ENCODE data around the gene METTL15.
"Not testable (repeated sequence)": the region's sequence is repeated elsewhere in the genome, so short reads cannot be mapped to it uniquely, and the experiment has no call there.

Gene METTL15

DNA sequence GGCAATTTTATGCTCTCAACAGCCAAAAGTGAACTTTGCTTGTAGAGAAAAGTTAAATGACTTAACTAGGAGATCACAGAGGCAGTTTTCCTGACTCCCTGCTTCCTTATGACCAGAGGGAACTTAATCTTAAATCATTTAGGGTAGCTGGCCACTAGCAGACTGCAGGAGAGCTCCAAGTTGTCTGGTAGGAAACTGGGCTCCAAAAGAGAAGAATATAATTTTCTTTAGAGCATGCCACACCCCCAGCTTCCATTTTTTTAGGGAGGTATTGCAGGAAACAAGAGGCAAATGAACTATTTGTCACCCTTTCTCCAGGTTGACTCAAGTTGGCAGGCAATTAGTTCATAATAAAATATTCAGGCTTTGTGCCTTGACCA lies 2.6 kb downstream of the METTL15 start:
- peak in 1 of 2 experiments; percentile 17 for DNase-seq

DNA sequence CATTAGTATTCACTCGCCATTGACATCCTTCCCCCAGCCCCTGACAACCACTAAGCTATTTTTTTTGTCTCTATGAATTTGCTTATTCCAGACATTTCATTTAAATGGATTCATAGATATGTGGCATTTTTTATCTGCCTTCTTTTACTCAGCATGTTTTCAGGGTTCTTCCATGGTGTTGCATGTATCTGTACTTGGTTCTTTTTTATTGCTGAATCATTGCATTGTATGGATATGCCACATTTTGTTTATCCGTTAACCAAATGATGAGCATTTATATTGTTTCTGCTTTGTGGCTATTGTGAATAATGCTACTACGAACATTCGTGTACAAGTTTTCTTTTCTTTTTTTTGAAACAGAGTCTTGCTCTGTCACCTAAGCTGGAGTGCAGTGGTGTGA lies 5.9 kb downstream of the METTL15 start:
- DNase-seq = no peak

GRCh38 chr11:28114731-28115130 lies 6.5 kb downstream of the METTL15 start:
- DNase-seq = no peak

GRCh38 chr11:28117712-28118111 lies 9.5 kb downstream of the METTL15 start:
- DNase-seq = no peak

DNA sequence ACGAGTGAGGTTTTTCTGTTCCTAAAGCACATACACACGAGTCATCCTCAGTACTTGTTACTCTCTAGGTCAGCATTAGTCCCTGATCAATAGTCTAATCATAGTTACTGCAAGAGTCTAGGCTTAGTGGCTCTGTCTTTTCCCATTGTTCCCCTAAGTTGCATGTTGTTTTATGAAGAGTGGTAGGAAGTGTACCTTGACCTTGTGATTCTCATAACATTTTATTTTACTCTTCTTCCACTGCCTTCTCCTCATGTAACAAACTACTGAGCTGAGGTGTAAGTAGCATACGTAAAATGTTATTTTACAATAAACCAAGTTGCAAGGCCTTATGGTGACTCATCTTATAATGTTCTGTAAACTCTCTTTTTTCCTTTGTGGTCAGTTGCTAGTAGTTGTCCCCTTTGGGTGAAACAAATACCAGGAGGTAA lies 15.0 kb downstream of the METTL15 start:
- DNase-seq = no peak

- DNase-seq = no peak
Observed at GRCh38 chr11:28132548-28132947, 24.4 kb downstream of the METTL15 start.

DNA sequence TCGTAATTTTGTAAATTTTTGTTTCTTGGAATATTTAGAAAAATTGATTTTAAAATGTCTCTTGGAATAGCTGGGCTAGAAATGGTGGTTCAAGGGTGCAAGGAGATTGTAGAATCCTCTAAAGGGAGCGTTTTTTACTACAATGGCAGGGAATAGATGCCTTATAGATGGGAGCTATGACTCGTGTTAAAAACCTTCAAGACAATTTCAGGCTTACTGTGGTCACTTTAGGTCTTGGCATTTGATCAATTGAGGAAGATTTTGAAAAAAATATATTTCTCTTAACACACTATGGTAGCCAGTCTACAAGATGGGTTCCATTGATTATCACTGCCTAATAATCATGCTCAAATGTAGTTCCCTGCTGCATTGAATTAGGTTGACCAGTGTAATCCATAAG lies 25.0 kb downstream of the METTL15 start:
- no peak for DNase-seq

- not testable (repeated sequence) for DNase-seq
Observed at GRCh38 chr11:28136157-28136556, 28.0 kb downstream of the METTL15 start.

DNA sequence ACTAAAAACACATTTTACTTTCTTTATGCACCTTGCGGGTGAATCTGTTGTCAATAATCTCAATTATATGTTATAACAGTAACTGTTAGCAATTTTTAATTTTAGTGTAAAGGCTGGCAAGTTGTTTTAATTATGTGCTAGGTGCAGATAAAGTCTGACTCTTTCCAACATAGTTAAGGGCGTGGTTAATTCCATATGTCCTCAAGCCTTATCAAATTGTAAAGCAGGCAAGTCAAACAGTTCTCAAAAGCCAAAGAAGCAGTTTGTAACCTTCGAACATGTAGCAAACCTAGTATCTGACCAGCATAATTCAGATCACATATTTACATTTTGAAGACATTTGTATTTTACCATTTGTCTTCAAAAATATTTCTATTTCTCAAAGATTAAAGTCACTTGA lies 29.2 kb downstream of the METTL15 start:
- DNase-seq = no peak

DNA sequence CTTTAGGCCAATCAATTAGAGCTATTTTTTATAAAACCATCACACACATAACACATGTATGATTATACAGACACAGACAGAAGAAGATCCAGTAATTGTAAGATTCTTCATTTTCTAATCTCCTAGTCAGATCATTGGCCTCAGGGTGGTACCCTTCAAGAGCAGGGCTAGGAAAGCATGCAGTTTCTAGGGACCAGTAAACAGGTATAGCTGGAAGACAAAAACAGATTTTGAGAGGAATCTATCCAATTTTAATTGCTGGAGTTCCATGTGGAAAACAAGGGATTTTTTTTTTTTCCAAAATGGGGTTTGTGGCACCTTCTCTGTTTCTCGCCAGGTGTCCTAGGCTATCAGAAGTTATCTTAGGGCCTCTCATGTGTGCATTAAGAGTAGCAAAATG lies 29.6 kb downstream of the METTL15 start:
- DNase-seq = no peak

- DNase-seq = no peak
Observed at GRCh38 chr11:28139841-28140415, 31.7 kb downstream of the METTL15 start.

DNA sequence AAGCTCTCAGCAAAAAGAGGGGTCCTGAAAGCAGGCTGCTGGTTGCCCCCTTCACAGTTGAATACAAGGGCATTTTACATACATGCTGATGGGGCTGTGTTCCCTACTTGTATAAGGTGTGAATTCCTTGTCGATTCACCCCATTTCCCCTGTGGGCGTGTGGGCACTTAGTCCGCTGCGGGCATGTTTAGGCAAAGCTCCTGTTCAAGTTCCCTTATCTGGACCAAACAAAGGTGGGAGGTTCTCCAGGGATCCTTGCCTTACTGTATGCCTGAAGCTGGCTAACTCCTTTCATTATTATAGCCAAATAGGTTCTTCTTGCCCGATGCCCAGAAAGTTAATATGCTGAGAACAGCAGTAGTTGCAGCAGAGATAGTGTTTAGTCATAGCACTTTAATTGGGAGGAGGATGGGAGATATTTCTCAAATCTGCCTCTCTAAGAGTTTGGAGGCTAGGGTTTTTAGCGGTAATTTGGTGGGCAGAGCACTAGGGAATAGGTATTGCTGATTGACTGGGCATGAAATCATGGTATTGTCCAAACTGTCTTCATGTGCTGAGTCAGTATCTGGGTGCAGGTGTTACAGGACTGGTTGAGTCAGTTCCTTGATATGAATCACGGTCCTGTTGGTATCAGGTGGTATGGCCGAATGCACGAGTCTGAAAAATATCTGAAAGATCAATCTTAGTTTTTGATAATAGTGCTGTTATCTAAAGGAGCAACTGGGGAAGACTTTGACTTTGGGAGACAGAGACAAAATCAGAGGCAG lies 32.7 kb downstream of the METTL15 start:
- DNase-seq = no peak

- no peak for DNase-seq
Observed at GRCh38 chr11:28142724-28143123, 34.5 kb downstream of the METTL15 start.

- peak in 1 of 2 experiments; percentile 25 for DNase-seq
Observed at GRCh38 chr11:28144808-28145207, 36.6 kb downstream of the METTL15 start.

GRCh38 chr11:28146123-28146751 lies 38.0 kb downstream of the METTL15 start:
- no peak for DNase-seq

GRCh38 chr11:28152743-28153142 lies 44.6 kb downstream of the METTL15 start:
- DNase-seq = no peak

- DNase-seq = no peak
Observed at GRCh38 chr11:28153586-28153985, 45.4 kb downstream of the METTL15 start.

- no peak for DNase-seq
Observed at GRCh38 chr11:28168718-28169117, 60.5 kb downstream of the METTL15 start.

DNA sequence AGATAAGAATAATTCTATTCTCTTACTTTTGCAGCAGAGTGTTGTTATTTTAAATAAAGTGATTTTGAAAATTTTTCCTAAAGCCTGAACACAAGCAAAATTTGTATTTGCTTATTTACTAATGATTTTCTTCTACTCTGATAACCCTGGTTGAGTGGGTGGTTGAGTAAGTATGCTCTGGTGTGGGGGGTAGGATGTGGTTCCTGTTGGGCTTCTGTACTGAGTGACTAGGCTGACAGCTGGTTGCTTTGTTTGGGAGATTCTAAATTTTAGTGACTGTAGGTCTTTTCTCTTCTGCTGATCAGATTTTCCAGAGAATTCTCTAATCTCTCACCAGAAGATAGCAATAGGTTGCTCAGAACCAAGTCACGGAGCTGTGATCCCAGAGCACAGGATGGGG lies 61.6 kb downstream of the METTL15 start:
- no peak for DNase-seq

DNA sequence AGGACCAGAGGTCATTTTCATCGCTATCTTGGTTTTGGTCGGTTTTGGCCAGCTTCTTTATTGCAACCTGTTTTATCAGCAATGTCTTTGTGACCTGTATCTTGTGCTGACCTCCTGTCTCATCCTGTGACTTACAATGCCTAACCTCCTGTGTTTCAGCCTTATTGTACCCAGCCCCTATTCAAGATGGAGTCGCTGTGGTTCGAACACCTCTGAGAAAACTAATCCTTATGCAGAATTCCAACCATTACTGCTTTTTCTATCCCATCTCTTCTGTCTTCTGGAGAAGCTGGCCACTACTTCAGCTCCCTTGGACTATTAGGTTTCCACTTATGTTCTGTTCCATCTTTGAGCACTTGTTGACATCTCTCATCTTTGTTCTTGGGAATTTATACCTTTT lies 62.6 kb downstream of the METTL15 start:
- DNase-seq = no peak

- DNase-seq = no peak
Observed at GRCh38 chr11:28176351-28176750, 68.2 kb downstream of the METTL15 start.

- no peak for DNase-seq
Observed at GRCh38 chr11:28195449-28195848, 87.3 kb downstream of the METTL15 start.

DNA sequence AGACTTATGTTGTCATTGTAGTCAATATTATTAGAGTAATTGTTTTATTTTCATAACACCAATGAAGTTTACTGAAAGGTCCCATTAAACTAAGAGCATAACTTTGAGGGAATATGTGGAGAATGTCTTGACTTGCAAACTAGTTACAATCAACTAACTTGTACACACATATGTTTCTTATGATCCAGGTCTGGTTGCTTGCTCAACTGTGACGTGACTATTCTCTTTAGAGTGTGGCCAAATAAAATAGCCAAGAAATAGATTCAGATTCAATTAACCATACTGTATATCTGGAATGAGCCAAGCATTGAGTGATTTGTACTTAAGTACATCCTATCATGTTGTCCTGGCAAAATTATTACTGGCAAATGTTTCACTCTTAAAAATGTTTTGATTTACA lies 101.7 kb downstream of the METTL15 start:
- no peak for DNase-seq

GRCh38 chr11:28222063-28222462 lies 113.9 kb downstream of the METTL15 start:
- not testable (repeated sequence) for DNase-seq

All from NCI-H2081 (cell line).